Measurements from ENCODE around the gene RBM38.
"Not testable (repeated sequence)": the region's sequence is repeated elsewhere in the genome, so short reads cannot be mapped to it uniquely, and the experiment has no call there.

Gene RBM38

GRCh38 chr20:57390604-57391438 is at the start of gene RBM38:
RBM38 (plus strand) TSS chr20:57391396; CDS start chr20:57391582, 186 bp downstream.
- no peaks in the 10 kb centered on the region for H3K9me3 ChIP-seq (ENCODE audit: insufficient read depth, low read depth, low read length)
- peaks cover 14% of the 10 kb centered on the region for H3K27me3 ChIP-seq (ENCODE audit: insufficient read depth, low read length)
- H3K9ac ChIP-seq (ENCODE audit: low read depth, low read length), result peak within 1 kb of the TSS; percentile 82; the same call in 1 of the 2 replicates
- peak within 1 kb of the TSS; percentile 49 for H3K27ac ChIP-seq (ENCODE audit: low read length)
- peak within 1 kb of the TSS; percentile 84 for H3K4me3 ChIP-seq (ENCODE audit: low read length)
- peaks cover 27% of the 10 kb centered on the region for H3K36me3 ChIP-seq (ENCODE audit: insufficient read depth, low read depth, low read length)
- H3K4me1 ChIP-seq (ENCODE audit: insufficient read depth, low read length), result peaks cover 11% of the 10 kb centered on the region

GRCh38 chr20:57341663-57342062 is 49.5 kb upstream of the RBM38 start:
- Histone ChIP-seq H3K36me3 (ENCODE audit: insufficient read depth, low read depth, low read length) (no peaks in the 10 kb centered on the region), H3K4me3 (ENCODE audit: low read length) (no peak overlapping the region), H3K4me1 (ENCODE audit: insufficient read depth, low read length) (no peaks in the 10 kb centered on the region), H3K27ac (ENCODE audit: low read length) (no peak overlapping the region), H3K9me3 (ENCODE audit: insufficient read depth, low read depth, low read length) (no peaks in the 10 kb centered on the region), H3K27me3 (ENCODE audit: insufficient read depth, low read length) (no peaks in the 10 kb centered on the region; the same call in 1 of the 2 replicates), H3K9ac (ENCODE audit: low read depth, low read length) (no peak overlapping the region)

GRCh38 chr20:57342829-57343228 is 48.4 kb upstream of the RBM38 start:
- H3K4me3 ChIP-seq (ENCODE audit: low read length), result no peak overlapping the region
- no peak overlapping the region for H3K9ac ChIP-seq (ENCODE audit: low read depth, low read length)
- no peak overlapping the region for H3K27ac ChIP-seq (ENCODE audit: low read length)
- H3K27me3 ChIP-seq (ENCODE audit: insufficient read depth, low read length), result no peaks in the 10 kb centered on the region; the same call in 1 of the 2 replicates
- no peaks in the 10 kb centered on the region for H3K36me3 ChIP-seq (ENCODE audit: insufficient read depth, low read depth, low read length)
- no peaks in the 10 kb centered on the region for H3K4me1 ChIP-seq (ENCODE audit: insufficient read depth, low read length)
- no peaks in the 10 kb centered on the region for H3K9me3 ChIP-seq (ENCODE audit: insufficient read depth, low read depth, low read length)

GRCh38 chr20:57346477-57346876 is 44.7 kb upstream of the RBM38 start:
- H3K4me3 ChIP-seq (ENCODE audit: low read length), result no peak overlapping the region
- H3K4me1 ChIP-seq (ENCODE audit: insufficient read depth, low read length), result no peaks in the 10 kb centered on the region
- no peaks in the 10 kb centered on the region for H3K36me3 ChIP-seq (ENCODE audit: insufficient read depth, low read depth, low read length)
- no peak overlapping the region for H3K9ac ChIP-seq (ENCODE audit: low read depth, low read length)
- no peak overlapping the region for H3K27ac ChIP-seq (ENCODE audit: low read length)
- H3K9me3 ChIP-seq (ENCODE audit: insufficient read depth, low read depth, low read length), result no peaks in the 10 kb centered on the region
- no peaks in the 10 kb centered on the region; the same call in 1 of the 2 replicates for H3K27me3 ChIP-seq (ENCODE audit: insufficient read depth, low read length)

GRCh38 chr20:57347393-57347792 is 43.8 kb upstream of the RBM38 start:
- no peak overlapping the region for H3K9ac ChIP-seq (ENCODE audit: low read depth, low read length)
- no peaks in the 10 kb centered on the region; the same call in 1 of the 2 replicates for H3K27me3 ChIP-seq (ENCODE audit: insufficient read depth, low read length)
- H3K9me3 ChIP-seq (ENCODE audit: insufficient read depth, low read depth, low read length), result no peaks in the 10 kb centered on the region
- no peak overlapping the region for H3K27ac ChIP-seq (ENCODE audit: low read length)
- H3K4me1 ChIP-seq (ENCODE audit: insufficient read depth, low read length), result peaks cover 5% of the 10 kb centered on the region; the same call in 1 of the 2 replicates
- no peak overlapping the region for H3K4me3 ChIP-seq (ENCODE audit: low read length)
- H3K36me3 ChIP-seq (ENCODE audit: insufficient read depth, low read depth, low read length), result no peaks in the 10 kb centered on the region

- H3K4me3 ChIP-seq (ENCODE audit: low read length); H3K9me3 ChIP-seq (ENCODE audit: insufficient read depth, low read depth, low read length); H3K36me3 ChIP-seq (ENCODE audit: insufficient read depth, low read depth, low read length); H3K4me1 ChIP-seq (ENCODE audit: insufficient read depth, low read length); H3K27me3 ChIP-seq (ENCODE audit: insufficient read depth, low read length); H3K9ac ChIP-seq (ENCODE audit: low read depth, low read length); H3K27ac ChIP-seq (ENCODE audit: low read length): not testable (repeated sequence)
These were observed 42.8 kb upstream of the RBM38 start for GRCh38 chr20:57348200-57348921.

- not testable (repeated sequence) for H3K36me3 ChIP-seq (ENCODE audit: insufficient read depth, low read depth, low read length); H3K4me3 ChIP-seq (ENCODE audit: low read length); H3K9ac ChIP-seq (ENCODE audit: low read depth, low read length); H3K9me3 ChIP-seq (ENCODE audit: insufficient read depth, low read depth, low read length); H3K4me1 ChIP-seq (ENCODE audit: insufficient read depth, low read length); H3K27ac ChIP-seq (ENCODE audit: low read length); H3K27me3 ChIP-seq (ENCODE audit: insufficient read depth, low read length)
These were observed 42.1 kb upstream of the RBM38 start for GRCh38 chr20:57348922-57349574.

GRCh38 chr20:57350081-57350710 is 41.0 kb upstream of the RBM38 start:
- H3K27ac ChIP-seq (ENCODE audit: low read length), result no peak overlapping the region

GRCh38 chr20:57350726-57351041 is 40.5 kb upstream of the RBM38 start:
- H3K27me3 ChIP-seq (ENCODE audit: insufficient read depth, low read length); H3K9me3 ChIP-seq (ENCODE audit: insufficient read depth, low read depth, low read length); H3K27ac ChIP-seq (ENCODE audit: low read length); H3K36me3 ChIP-seq (ENCODE audit: insufficient read depth, low read depth, low read length); H3K4me1 ChIP-seq (ENCODE audit: insufficient read depth, low read length): not testable (repeated sequence)
- peak overlapping the region; percentile 94; the same call in 1 of the 2 replicates for H3K9ac ChIP-seq (ENCODE audit: low read depth, low read length)
- H3K4me3 ChIP-seq (ENCODE audit: low read length), result peak overlapping the region; percentile 99

More at GRCh38 chr20:57350081-57350710, 41.0 kb upstream of the RBM38 start:
- peaks cover 5% of the 10 kb centered on the region; the same call in 1 of the 2 replicates for H3K4me1 ChIP-seq (ENCODE audit: insufficient read depth, low read length)
- H3K4me3 ChIP-seq (ENCODE audit: low read length), result no peak overlapping the region
- no peak overlapping the region for H3K9ac ChIP-seq (ENCODE audit: low read depth, low read length)
- H3K36me3 ChIP-seq (ENCODE audit: insufficient read depth, low read depth, low read length), result no peaks in the 10 kb centered on the region; the same call in 1 of the 2 replicates
- H3K27me3 ChIP-seq (ENCODE audit: insufficient read depth, low read length), result no peaks in the 10 kb centered on the region
- no peaks in the 10 kb centered on the region for H3K9me3 ChIP-seq (ENCODE audit: insufficient read depth, low read depth, low read length)

GRCh38 chr20:57351042-57351783 is 40.0 kb upstream of the RBM38 start, which contains the start of gene RAE1:
RAE1 (plus strand) TSS chr20:57351255; CDS start chr20:57354039, 2,784 bp downstream.
- H3K27ac ChIP-seq (ENCODE audit: low read length), result peak within 1 kb of the TSS; percentile 83
- no peaks in the 10 kb centered on the region for H3K9me3 ChIP-seq (ENCODE audit: insufficient read depth, low read depth, low read length)
- H3K27me3 ChIP-seq (ENCODE audit: insufficient read depth, low read length), result no peaks in the 10 kb centered on the region
- H3K9ac ChIP-seq (ENCODE audit: low read depth, low read length), result peak within 1 kb of the TSS; percentile 94
- peaks cover 5% of the 10 kb centered on the region; the same call in 1 of the 2 replicates for H3K4me1 ChIP-seq (ENCODE audit: insufficient read depth, low read length)
- H3K4me3 ChIP-seq (ENCODE audit: low read length), result peak within 1 kb of the TSS; percentile 99
- no peaks in the 10 kb centered on the region; the same call in 1 of the 2 replicates for H3K36me3 ChIP-seq (ENCODE audit: insufficient read depth, low read depth, low read length)

Data from iPS-20b (cell line).